Embryonic facial prominence (tissue), 1 donor: ENCODE results near the gene FOXN3.

Experiments used
- DNase-seq: peaks from one replicate; pipeline ENCODE4 v3.0.0-alpha.2; 2016; ENCODE audit errors: extremely low spot score

Gene FOXN3

DNA sequence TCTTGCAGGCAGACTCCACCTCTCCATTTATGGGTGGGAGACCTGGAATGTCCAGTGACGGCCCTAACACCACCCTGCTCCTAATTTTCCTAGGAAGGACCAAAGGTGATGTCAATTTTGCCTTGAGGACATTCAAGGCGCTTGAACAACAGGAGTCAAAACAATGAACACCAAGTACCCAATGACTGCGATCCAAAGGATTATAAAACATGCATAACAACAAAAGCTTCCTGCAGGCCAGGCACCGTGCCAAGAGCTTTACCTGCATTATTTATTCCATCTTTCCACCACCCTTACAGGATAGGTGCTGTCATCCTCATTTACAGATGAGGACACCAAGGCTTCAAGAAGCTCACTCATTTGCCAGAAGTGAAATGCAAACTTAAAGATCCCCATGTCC is 15.2 kb upstream of the FOXN3 start:
- DNase-seq = no peak

- DNase-seq = no peak
Measured at GRCh38 chr14:89430391-89431236, 13.6 kb upstream of the FOXN3 start.

DNA sequence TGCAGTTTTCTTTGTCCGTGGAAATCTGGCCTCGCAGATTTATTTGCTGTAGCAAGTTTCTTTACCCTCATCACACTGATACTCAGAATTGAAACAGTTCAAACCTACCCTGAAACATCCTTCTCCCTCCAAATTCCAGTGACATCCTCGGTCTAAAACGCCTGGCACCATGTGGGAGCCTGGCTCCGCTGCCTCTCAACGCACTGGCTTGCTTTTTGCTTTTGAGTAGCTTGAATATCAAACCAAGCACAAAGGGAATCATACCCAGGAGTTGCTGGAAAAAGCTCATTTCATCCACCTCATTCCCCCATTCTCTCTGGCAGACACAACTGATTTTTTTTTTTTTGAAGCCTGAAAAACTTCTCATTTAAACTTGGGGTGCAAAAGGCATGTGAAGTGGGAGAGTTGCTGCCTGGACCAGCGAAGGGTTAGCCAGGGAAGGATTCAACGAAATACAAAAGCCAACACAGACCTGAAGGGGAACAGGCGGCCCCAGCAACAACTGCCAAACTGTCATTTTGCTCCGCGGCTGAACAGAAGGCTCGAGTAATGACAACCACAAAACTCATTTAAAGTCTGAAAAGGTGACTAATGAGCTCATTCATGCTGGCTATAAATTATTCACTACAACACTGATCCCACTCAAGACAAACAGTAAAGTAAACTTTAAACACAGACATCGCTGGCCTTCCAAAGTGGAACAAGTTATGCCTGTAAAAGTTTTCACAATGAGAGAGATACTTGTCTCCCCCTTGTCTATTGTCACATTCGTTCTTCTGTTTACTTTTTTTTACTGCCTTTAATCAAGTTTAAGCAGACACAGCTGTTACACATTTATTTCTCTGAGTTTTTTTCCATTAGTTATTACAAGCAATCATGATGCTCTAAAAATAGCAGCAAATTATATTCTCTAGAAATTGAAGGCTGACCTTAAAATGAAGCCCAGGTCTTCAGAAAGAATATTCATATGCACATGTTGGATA is 12.5 kb upstream of the FOXN3 start:
- peak; percentile 54 for DNase-seq

GRCh38 chr14:89428546-89429198 is 11.6 kb upstream of the FOXN3 start:
- DNase-seq = no peak

- no peak for DNase-seq
Measured at GRCh38 chr14:89428173-89428523, 11.1 kb upstream of the FOXN3 start.

- no peak for DNase-seq
Measured at GRCh38 chr14:89427426-89428172, 10.6 kb upstream of the FOXN3 start.

DNA sequence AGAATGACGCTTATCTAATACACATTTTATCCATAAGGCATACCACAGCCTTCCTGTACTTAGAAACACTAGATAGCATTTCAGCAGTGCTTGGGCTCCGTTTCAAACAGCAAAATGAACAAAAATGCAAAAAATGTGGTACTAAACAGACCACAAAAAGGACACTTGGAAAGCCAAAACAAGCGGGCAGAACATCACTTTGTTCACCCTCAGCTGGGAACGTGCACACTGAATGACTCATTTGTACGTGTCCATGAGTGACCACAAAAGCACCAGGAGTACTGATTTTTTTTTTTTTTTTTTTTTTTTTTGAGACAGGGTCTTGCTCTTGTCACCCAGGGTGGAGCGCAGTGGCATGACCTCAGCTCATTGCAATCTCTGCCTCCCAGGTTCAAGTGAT is 8.9 kb upstream of the FOXN3 start:
- DNase-seq = no peak

GRCh38 chr14:89424241-89424640 is 7.2 kb upstream of the FOXN3 start:
- no peak for DNase-seq

DNA sequence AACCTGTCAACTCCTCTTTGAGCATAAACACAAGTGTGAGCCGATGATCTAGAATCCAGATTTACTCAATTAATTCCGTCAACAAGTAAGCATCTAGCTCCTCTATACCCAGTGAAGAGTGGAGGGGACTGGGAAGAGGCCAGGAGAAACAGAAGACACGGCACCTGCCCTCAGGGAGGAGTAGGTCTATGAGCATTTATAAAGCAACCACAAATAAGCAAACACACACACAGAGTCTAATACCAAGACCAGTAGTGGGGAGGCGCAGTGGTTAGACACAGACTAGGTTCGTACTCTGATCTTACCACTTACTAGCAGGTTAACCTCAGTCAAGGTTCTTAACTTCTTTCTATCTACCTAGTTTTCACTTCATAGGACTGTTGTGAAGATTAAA is 5.9 kb upstream of the FOXN3 start:
- no peak for DNase-seq

- DNase-seq = no peak
Measured at GRCh38 chr14:89422181-89422951, 5.3 kb upstream of the FOXN3 start.

GRCh38 chr14:89420502-89420901 is 3.5 kb upstream of the FOXN3 start:
- DNase-seq = no peak

- DNase-seq = no peak
Measured at GRCh38 chr14:89419973-89420482, 3.0 kb upstream of the FOXN3 start.

DNA sequence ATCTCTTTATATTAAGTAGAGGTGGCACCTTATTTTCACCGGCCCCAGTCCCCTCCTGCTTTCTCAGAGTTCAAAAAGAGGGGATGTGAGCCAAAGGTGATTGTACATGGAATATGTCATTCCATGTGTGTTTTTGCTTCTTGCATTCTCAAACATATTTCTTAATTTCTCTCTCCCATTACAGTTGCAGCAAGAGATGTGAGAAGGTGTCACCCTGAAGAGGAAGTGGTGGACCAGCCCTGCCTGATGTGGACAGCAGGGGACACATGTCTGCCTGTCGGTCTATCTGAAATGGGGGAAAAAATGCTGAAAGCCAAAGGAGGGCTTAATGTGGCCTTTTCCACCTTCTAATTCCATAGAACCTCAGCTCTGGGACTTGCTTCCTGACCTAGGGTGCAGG is 1.9 kb upstream of the FOXN3 start:
- no peak for DNase-seq

DNA sequence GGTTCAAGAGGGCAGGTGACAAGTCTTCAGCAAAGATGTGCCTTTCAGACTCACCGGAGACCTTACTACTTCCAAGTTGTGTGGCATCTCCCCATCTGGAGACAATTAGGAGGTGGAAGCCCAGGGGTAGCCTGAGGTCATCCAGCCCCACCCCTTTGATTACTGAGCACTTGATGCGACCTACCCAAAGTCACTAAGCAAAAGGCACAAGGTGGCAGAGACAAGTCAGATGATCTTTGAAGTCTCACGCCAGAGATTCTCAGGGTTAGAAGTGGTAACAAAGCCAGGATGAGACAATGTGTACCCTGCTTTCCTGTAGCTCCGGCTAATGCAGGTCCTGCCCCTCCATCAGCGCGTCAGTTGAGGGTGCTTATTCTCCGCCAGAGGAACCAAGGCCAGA is 1.4 kb upstream of the FOXN3 start:
- no peak for DNase-seq

- no peak for DNase-seq
Measured at GRCh38 chr14:89417465-89418225, 612 bp upstream of the FOXN3 start.

DNA sequence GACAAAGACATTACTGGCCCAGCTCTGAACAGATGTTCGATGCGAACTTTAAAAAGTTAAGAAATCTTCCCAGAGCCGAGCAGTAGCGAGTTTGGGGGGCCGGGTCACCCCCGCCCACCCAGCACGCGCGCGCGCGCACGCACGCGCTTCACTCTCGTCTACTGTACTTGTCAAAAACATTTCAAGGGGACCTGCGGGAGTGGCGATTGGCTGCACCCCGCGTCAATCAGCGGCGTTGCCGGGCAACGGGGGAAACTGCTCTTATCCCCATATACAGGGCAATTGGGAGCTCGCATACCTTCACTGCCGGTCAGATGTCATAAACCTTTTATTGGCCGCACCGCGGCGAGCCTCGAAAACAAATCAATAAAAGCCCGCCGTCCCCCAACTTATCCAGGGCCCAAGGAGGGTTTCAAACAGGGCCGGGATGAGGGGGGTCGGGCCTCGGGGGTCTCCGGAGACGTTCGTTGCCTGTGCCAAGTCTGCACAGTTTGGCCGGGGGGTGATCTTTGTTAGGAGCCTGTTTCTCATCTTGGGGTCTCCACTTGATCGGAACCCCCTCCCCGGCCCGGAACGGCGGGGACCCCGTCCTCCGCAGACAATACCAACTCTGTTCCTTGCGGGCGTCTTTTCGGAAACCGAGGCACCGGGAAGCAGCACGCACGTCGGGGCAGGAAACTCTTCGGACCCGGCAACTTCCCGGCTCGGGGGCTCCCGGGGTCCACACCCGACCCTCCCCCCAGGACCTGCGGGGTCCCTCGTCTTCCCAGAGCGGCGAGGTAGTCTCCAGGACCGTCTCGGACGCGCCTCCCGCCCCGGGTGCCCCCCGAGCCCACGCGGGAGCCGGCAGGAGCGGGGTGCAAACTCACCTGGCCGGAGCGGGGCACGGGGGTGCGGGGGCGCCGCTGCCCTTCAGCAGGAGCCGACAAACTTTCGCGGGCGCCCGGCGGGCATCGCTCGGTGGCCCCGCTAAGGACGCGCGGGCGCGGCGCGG is 734 bp downstream of the FOXN3 start:
- DNase-seq = peak; percentile 91

- no peak for DNase-seq
Measured at GRCh38 chr14:89415159-89415558, 1.9 kb downstream of the FOXN3 start.

- no peak for DNase-seq
Measured at GRCh38 chr14:89411976-89412375, 5.1 kb downstream of the FOXN3 start.

GRCh38 chr14:89409961-89410360 is 7.1 kb downstream of the FOXN3 start:
- no peak for DNase-seq
